ENCODE data around the gene RAD18.

The RAD18 gene

GRCh38 chr3:8932507-8932906, 30.8 kb downstream of the RAD18 start:
- Mint-ChIP-seq H3K27ac (no peak overlapping the region), H3K4me3 (no peak overlapping the region), H3K27me3 (ENCODE audit: low read depth, poor library complexity) (no peaks in the 10 kb centered on the region), H3K4me1 (no peaks in the 10 kb centered on the region), H3K36me3 (ENCODE audit: low read depth) (peaks cover 17% of the 10 kb centered on the region), H3K9me3 (peaks cover 5% of the 10 kb centered on the region)
- no peak for DNase-seq
- TF ChIP-seq, protein P1, sequence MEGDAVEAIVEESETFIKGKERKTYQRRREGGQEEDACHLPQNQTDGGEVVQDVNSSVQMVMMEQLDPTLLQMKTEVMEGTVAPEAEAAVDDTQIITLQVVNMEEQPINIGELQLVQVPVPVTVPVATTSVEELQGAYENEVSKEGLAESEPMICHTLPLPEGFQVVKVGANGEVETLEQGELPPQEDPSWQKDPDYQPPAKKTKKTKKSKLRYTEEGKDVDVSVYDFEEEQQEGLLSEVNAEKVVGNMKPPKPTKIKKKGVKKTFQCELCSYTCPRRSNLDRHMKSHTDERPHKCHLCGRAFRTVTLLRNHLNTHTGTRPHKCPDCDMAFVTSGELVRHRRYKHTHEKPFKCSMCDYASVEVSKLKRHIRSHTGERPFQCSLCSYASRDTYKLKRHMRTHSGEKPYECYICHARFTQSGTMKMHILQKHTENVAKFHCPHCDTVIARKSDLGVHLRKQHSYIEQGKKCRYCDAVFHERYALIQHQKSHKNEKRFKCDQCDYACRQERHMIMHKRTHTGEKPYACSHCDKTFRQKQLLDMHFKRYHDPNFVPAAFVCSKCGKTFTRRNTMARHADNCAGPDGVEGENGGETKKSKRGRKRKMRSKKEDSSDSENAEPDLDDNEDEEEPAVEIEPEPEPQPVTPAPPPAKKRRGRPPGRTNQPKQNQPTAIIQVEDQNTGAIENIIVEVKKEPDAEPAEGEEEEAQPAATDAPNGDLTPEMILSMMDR (IDR thresholded peaks at IDR 0.05), result no peak

- no peak overlapping the region for H3K27ac Mint-ChIP-seq
- H3K9me3 Mint-ChIP-seq, result peaks cover 8% of the 10 kb centered on the region
- peaks cover 18% of the 10 kb centered on the region for H3K36me3 Mint-ChIP-seq (ENCODE audit: low read depth)
- no peak for DNase-seq
- H3K4me1 Mint-ChIP-seq, result no peaks in the 10 kb centered on the region
- no peak overlapping the region for H3K4me3 Mint-ChIP-seq
- TF ChIP-seq, protein P1 (IDR thresholded peaks at IDR 0.05), result no peak
- H3K27me3 Mint-ChIP-seq (ENCODE audit: low read depth, poor library complexity), result no peaks in the 10 kb centered on the region
These were observed 31.9 kb downstream of the RAD18 start for GRCh38 chr3:8931342-8931741.

- Mint-ChIP-seq H3K9me3 (peaks cover 15% of the 10 kb centered on the region), H3K4me1 (no peaks in the 10 kb centered on the region), H3K27ac (no peak overlapping the region), H3K36me3 (ENCODE audit: low read depth) (peaks cover 26% of the 10 kb centered on the region), H3K27me3 (ENCODE audit: low read depth, poor library complexity) (no peaks in the 10 kb centered on the region), H3K4me3 (no peak overlapping the region)
- DNase-seq, result no peak
- TF ChIP-seq, protein P1 (IDR thresholded peaks at IDR 0.05), result no peak
These were observed 33.4 kb downstream of the RAD18 start for GRCh38 chr3:8929860-8930259.

DNA sequence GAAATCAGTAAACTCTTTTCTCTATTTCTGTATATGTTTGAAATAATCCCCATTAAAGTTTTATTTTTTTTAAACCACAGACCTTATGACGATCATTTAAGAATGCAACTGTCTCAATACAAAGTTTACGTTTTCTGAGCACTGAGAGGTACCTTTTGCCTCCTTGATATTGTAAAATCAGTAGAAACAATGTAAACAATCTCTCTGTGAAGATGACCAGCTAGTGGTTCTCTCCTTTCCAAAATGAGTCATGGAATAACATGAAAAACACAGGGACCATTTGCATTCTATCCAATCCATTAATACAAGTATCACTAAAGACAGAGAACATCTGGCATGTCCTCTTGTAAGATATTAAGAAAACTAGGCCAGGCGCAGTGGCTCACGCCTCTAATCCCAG, 48.8 kb downstream of the RAD18 start:
- Mint-ChIP-seq H3K4me3 (no peak overlapping the region), H3K27me3 (ENCODE audit: low read depth, poor library complexity) (no peaks in the 10 kb centered on the region), H3K4me1 (no peaks in the 10 kb centered on the region), H3K27ac (no peak overlapping the region), H3K9me3 (no peaks in the 10 kb centered on the region), H3K36me3 (ENCODE audit: low read depth) (peaks cover 34% of the 10 kb centered on the region)
- TF ChIP-seq, protein P1 (IDR thresholded peaks at IDR 0.05), result no peak
- no peak for DNase-seq

GRCh38 chr3:8911781-8912180, 51.5 kb downstream of the RAD18 start:
- peaks cover 38% of the 10 kb centered on the region for H3K36me3 Mint-ChIP-seq (ENCODE audit: low read depth)
- DNase-seq, result no peak
- H3K4me3 Mint-ChIP-seq, result no peak overlapping the region
- H3K4me1 Mint-ChIP-seq, result no peaks in the 10 kb centered on the region
- no peaks in the 10 kb centered on the region for H3K27me3 Mint-ChIP-seq (ENCODE audit: low read depth, poor library complexity)
- no peak overlapping the region for H3K27ac Mint-ChIP-seq
- H3K9me3 Mint-ChIP-seq, result no peaks in the 10 kb centered on the region
- TF ChIP-seq, protein P1 (IDR thresholded peaks at IDR 0.05), result no peak

- H3K27me3 Mint-ChIP-seq (ENCODE audit: low read depth, poor library complexity), result no peaks in the 10 kb centered on the region
These were observed 54.1 kb downstream of the RAD18 start for GRCh38 chr3:8909160-8909559.

More at GRCh38 chr3:8909160-8909559, 54.1 kb downstream of the RAD18 start:
- DNase-seq, result no peak
- no peaks in the 10 kb centered on the region for H3K9me3 Mint-ChIP-seq
- peaks cover 4% of the 10 kb centered on the region for H3K4me1 Mint-ChIP-seq
- TF ChIP-seq, protein P1 (IDR thresholded peaks at IDR 0.05), result no peak
- H3K36me3 Mint-ChIP-seq (ENCODE audit: low read depth), result peaks cover 35% of the 10 kb centered on the region
- H3K27ac Mint-ChIP-seq, result no peak overlapping the region
- H3K4me3 Mint-ChIP-seq, result no peak overlapping the region
